MM.1S (cell line): Measurements from ENCODE around the gene IFITM1.

Experiments
- DNase-seq: peaks from one replicate; pipeline ENCODE4 v3.0.0-alpha.2; 2015
- H2AFZ ChIP-seq: fragments of 300-600 bp; sonication (generic); 2 replicates; pipeline ENCODE4 v1.6.0; 2016; ENCODE audit warnings: antibody characterized with exemption, low read length
- H3F3A ChIP-seq: fragments of 300-600 bp; sonication (generic); 2 replicates; pipeline ENCODE4 v1.6.1; 2016; ENCODE audit warnings: mild to moderate bottlenecking, antibody characterized with exemption, low read length, moderate library complexity, mixed read lengths; ENCODE audit not compliant: insufficient read depth
- H3K27ac ChIP-seq: fragments of 300-600 bp; sonication (generic); 2 replicates; pipeline ENCODE4 v1.5.1; 2016; ENCODE audit warnings: mild to moderate bottlenecking, low read length
- H3K27me3 ChIP-seq: fragments of 300-600 bp; sonication (generic); replicated peaks from 2 replicates; pipeline ENCODE4 v1.6.0; 2016; ENCODE audit warnings: low read length; ENCODE audit not compliant: insufficient read depth
- H3K36me3 ChIP-seq: fragments of 300-600 bp; sonication (generic); replicated peaks from 2 replicates; pipeline ENCODE4 v1.6.1; 2016; ENCODE audit warnings: mild to moderate bottlenecking, low read length, mixed read lengths; ENCODE audit not compliant: insufficient read depth
- H3K4me1 ChIP-seq: fragments of 300-600 bp; sonication (generic); 2 replicates; pipeline ENCODE4 v1.6.1; 2016; ENCODE audit warnings: low read length, mixed read lengths
- H3K4me2 ChIP-seq: fragments of 300-600 bp; sonication (generic); 2 replicates; pipeline ENCODE4 v1.6.0; 2016; ENCODE audit warnings: low read depth, low read length
- H3K4me3 ChIP-seq: fragments of 300-600 bp; sonication (generic); 2 replicates; pipeline ENCODE4 v1.5.1; 2016; ENCODE audit warnings: low read length, mixed read lengths
- H3K79me2 ChIP-seq: fragments of 300-600 bp; sonication (generic); 2 replicates; pipeline ENCODE4 v1.6.1; 2016; ENCODE audit warnings: mixed run types, low read length, mixed read lengths
- H3K9ac ChIP-seq: fragments of 300-600 bp; sonication (generic); 2 replicates; pipeline ENCODE4 v1.6.1; 2016; ENCODE audit warnings: low read length, mixed read lengths
- H3K9me2 ChIP-seq: fragments of 300-600 bp; sonication (generic); replicated peaks from 2 replicates; pipeline ENCODE4 v1.6.1; 2016; ENCODE audit warnings: mild to moderate bottlenecking, low read length, mixed read lengths; ENCODE audit not compliant: insufficient read depth
- H3K9me3 ChIP-seq: fragments of 300-600 bp; sonication (generic); replicated peaks from 2 replicates; pipeline ENCODE4 v1.6.1; 2016; ENCODE audit warnings: mild to moderate bottlenecking, low read length, mixed read lengths; ENCODE audit not compliant: insufficient read depth
- H4K20me1 ChIP-seq: fragments of 300-600 bp; sonication (generic); 2 replicates; pipeline ENCODE4 v1.6.1; 2016; ENCODE audit warnings: mild to moderate bottlenecking, low read length, moderate library complexity, mixed read lengths; ENCODE audit not compliant: insufficient read depth
- CTCF ChIP-seq: fragments of 300-600 bp; sonication (generic); IDR thresholded peaks from 2 replicates; pipeline ENCODE4 v1.5.1; 2016; ENCODE audit warnings: antibody characterized with exemption, low read length, mixed read lengths
- EZH2 ChIP-seq: fragments of 300-600 bp; sonication (generic); optimal IDR thresholded peaks from 2 replicates; pipeline ENCODE3; 2017; ENCODE audit warnings: low read depth, mild to moderate bottlenecking, antibody characterized with exemption, low read length, mixed read lengths
- EZH2phosphoT487 ChIP-seq: fragments of 300-600 bp; sonication (generic); IDR thresholded peaks from 2 replicates; pipeline ENCODE4 v1.6.1; 2018; ENCODE audit warnings: antibody characterized with exemption, low read length

The IFITM1 gene

DNA sequence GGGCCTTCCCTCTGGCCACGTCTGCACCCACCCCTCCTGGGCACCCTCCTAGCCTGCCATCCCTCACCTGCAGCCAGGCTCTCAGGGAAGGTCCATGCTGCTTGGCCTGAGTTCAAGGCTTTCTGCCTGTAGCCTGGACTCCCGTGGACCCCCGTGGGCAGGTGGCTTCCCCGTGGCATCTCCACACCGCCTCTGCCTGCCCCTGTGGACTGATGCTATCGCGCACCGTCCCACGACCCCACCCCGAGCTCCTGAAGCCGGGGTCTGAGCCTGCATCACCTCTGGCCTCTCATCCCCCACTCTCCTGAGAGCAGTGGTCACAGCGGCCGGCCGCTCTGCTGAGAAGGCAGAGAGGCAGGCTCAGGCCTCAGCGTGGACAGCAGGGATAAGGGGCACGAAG, 19.1 kb upstream of the IFITM1 start:
- no peak overlapping the region for H3K9ac ChIP-seq

GRCh38 chr11:295351-296170, 18.3 kb upstream of the IFITM1 start:
- H3K4me3 ChIP-seq = no peak overlapping the region
- no peaks in the 10 kb centered on the region for H3K4me1 ChIP-seq
- H3F3A ChIP-seq = no peaks in the 10 kb centered on the region
- H3K9me2 ChIP-seq = no peaks in the 10 kb centered on the region
- TF ChIP-seq CTCF = no peak
- no peak for TF ChIP-seq EZH2phosphoT487
- no peak for TF ChIP-seq EZH2
- no peaks in the 10 kb centered on the region for H3K79me2 ChIP-seq
- no peaks in the 10 kb centered on the region for H3K36me3 ChIP-seq
- H3K27me3 ChIP-seq = peaks cover 27% of the 10 kb centered on the region
- no peak overlapping the region for H2AFZ ChIP-seq
- DNase-seq = no peak
- H3K27ac ChIP-seq = no peak overlapping the region
- no peak overlapping the region for H3K4me2 ChIP-seq
- no peak overlapping the region for H3K9ac ChIP-seq
- H3K9me3 ChIP-seq = no peaks in the 10 kb centered on the region
- H4K20me1 ChIP-seq = no peaks in the 10 kb centered on the region

More for the DNA sequence above, 19.1 kb upstream of the IFITM1 start:
- no peak overlapping the region for H3K4me2 ChIP-seq
- no peaks in the 10 kb centered on the region for H3F3A ChIP-seq
- H2AFZ ChIP-seq = no peak overlapping the region
- no peaks in the 10 kb centered on the region for H3K36me3 ChIP-seq
- TF ChIP-seq EZH2phosphoT487 (no peak), CTCF (no peak), EZH2 (no peak)
- no peaks in the 10 kb centered on the region for H3K9me3 ChIP-seq
- H3K27me3 ChIP-seq = peaks cover 20% of the 10 kb centered on the region
- DNase-seq = no peak
- H4K20me1 ChIP-seq = no peaks in the 10 kb centered on the region
- no peaks in the 10 kb centered on the region for H3K79me2 ChIP-seq
- H3K27ac ChIP-seq = no peak overlapping the region
- H3K4me3 ChIP-seq = no peak overlapping the region
- no peaks in the 10 kb centered on the region for H3K9me2 ChIP-seq
- H3K4me1 ChIP-seq = no peaks in the 10 kb centered on the region

GRCh38 chr11:296171-297050, 17.4 kb upstream of the IFITM1 start:
- Histone ChIP-seq H3K4me2 (no peak overlapping the region), H3K27me3 (peaks cover 36% of the 10 kb centered on the region), H4K20me1 (no peaks in the 10 kb centered on the region), H2AFZ (no peak overlapping the region), H3K36me3 (no peaks in the 10 kb centered on the region), H3K79me2 (no peaks in the 10 kb centered on the region), H3K9me2 (no peaks in the 10 kb centered on the region), H3K4me3 (no peak overlapping the region), H3F3A (no peaks in the 10 kb centered on the region), H3K27ac (no peak overlapping the region), H3K9ac (no peak overlapping the region), H3K4me1 (no peaks in the 10 kb centered on the region), H3K9me3 (no peaks in the 10 kb centered on the region)
- TF ChIP-seq CTCF = no peak
- TF ChIP-seq EZH2phosphoT487 = no peak
- no peak for TF ChIP-seq EZH2
- DNase-seq = no peak
